Hepatic stellate cell (primary cell): ENCODE results near the gene PSME2.

Experiments
- DNase-seq: peaks from one replicate; pipeline ENCODE4 v3.0.0; 2011; ENCODE audit warnings: low spot score

PSME2 gene

GRCh38 chr14:24146453-24146977 lies at the start of gene PSME2:
PSME2 (minus strand) TSS chr14:24146610; CDS start chr14:24146581, 29 bp downstream.
- peak; percentile 98 for DNase-seq

- DNase-seq = peak; percentile 95
Measured at GRCh38 chr14:24195186-24196070, 49.0 kb upstream of the PSME2 start, which contains the start of gene TM9SF1. TM9SF1 (minus strand) TSS chr14:24195441; CDS start chr14:24195019, 422 bp downstream.

DNA sequence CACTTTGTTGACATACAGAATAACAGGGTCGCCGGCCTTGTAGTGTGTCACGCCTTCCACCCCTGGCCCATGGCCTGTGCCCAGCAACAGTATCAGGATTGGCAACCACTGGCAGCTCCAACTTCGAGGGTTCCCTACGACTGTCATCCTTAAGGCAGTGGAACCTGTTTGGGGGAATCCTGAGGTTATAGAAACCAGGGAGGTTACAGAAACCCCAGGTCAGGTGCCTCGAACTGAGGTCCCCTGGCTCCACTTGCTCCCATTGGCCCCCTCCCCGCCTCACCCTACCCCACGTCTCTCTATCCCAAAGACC lies 48.4 kb upstream of the PSME2 start:
- DNase-seq = no peak

- DNase-seq = no peak
Measured at GRCh38 chr14:24194186-24194872, 47.9 kb upstream of the PSME2 start.

GRCh38 chr14:24192933-24193332 lies 46.5 kb upstream of the PSME2 start:
- DNase-seq = no peak

DNA sequence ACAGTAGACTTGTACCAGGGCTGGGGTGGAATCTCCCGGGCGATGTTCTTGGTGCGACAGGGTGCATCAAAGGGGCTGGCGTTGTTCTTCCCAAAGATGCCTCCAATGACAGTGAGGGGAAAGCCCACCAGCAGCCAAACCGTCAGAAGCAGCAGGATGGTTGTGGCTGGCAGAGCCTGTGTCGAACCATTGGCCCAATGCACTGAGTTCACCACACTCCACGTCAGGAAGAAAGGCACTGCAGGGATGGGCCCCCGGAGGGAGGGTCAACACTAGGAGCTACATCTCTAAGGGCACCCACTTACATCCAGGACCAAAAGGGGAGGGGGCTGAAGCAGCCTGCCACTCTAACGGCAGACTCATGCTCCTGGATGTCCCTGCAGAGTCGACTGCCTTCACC lies 44.0 kb upstream of the PSME2 start:
- no peak for DNase-seq

DNA sequence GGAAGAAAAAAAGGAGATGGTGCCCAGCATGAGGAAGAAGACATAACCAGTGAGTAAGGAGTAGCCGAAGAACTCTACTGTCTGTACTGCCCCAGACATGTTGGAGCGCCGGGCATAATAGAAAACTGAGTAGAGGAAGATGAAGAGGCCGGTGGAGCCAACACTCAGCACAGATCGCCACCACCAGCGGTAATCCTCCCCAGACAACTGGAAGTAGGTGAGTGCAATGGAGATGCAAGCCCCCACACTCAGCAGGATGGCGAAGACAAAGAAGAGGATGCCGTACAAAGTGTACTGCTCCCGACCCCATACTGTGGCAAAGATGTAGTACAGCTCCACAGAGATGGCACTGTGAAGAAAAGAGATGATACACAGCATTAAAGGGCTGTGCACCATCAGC lies 43.0 kb upstream of the PSME2 start:
- DNase-seq = no peak

DNA sequence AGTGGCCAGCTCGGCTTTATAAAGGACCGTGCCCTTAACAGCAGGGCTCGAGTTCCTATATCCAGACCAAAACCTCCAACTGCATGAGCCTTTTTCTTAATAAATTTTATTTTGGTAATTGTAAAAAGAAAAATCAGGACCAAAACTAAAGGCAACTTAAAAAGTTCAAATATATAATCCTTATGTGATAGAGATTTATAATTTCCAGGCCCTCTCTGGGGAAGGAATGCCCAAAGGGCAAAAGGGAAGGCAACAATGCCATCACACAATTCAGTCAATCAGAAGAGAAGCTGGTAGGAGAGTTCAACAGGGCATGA lies 42.6 kb upstream of the PSME2 start:
- no peak for DNase-seq

DNA sequence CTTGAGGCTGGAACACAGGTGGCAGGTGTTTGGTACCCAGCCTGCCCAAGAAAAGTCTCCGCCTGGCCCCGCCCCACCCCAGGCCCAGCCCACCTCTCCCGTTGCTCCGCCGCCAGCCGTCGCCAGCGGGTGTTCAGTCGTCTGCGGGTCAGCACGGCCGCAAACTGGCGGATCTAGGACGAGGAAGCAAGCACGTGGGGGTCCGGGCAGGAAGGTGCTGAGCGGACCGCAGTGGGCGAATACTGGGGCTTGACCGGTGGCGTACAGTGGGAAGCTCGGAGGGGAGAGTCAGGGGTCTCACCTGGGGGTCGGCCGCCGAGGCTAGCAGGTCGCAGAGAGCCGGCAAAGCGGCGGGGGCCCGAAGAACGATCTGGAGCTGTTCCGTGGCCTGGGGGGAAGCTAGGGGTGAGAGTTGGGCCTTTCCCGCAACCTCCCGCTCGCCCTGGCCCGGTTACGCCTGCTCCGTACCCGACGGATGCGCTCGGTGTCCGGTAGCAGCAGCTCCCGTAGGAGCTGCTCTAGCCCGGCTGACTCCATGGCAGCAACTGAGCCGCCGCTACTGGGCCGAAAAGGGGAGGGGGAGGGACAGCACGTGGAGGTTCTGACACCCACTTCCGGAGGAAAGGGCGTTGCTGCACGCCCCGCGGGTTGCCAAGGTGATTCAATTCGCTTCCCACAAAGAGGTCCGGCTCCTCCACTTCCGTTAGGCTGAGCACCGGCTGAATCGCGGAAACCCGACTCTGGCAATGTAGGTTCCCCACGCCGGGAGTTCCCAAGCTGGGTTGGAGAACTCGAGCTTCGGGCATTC lies 42.0 kb upstream of the PSME2 start, which contains the start of gene IPO4:
IPO4 (minus strand) TSS at position 566 of the 808 bp plus-strand sequence; CDS start at position 537, 29 bp downstream.
- DNase-seq = peak; percentile 99

GRCh38 chr14:24187539-24187915 lies 41.1 kb upstream of the PSME2 start:
- no peak for DNase-seq

DNA sequence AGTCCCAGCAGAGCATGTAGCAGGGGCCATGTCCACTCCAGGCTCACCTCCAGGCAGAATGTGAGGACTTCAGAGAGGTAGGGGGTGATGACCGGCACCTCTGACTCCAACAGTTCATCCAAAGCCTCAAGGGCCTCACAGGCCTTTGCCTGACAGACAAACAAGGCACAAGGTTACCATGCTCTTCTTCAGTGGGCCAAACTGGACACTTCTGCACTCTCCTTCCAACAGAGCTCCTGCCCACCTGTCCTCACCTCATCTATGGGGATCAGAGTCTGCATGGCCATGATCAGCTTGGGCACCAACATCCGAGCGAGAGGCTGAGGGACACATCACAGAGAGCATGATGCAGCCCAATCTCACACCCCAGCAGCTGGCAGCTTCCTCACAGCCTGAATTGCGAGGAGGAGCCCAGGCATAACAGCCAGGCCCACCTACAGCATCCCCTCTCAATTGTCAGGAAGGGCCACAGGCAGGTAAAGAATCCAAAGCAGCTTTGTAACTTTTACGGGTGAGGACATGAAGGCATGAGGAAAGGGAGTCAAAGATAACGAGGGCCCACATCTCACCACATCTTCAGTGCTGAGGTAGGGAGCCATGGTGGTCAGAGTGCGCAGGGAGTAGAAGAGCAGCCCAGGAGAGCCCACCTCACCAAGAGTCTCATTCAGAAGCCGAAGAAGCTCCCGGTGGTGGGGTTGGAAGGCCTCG lies 40.6 kb upstream of the PSME2 start:
- no peak for DNase-seq

- DNase-seq = no peak
Measured at GRCh38 chr14:24185741-24186140, 39.3 kb upstream of the PSME2 start.

- no peak for DNase-seq
Measured at GRCh38 chr14:24185026-24185425, 38.6 kb upstream of the PSME2 start.

DNA sequence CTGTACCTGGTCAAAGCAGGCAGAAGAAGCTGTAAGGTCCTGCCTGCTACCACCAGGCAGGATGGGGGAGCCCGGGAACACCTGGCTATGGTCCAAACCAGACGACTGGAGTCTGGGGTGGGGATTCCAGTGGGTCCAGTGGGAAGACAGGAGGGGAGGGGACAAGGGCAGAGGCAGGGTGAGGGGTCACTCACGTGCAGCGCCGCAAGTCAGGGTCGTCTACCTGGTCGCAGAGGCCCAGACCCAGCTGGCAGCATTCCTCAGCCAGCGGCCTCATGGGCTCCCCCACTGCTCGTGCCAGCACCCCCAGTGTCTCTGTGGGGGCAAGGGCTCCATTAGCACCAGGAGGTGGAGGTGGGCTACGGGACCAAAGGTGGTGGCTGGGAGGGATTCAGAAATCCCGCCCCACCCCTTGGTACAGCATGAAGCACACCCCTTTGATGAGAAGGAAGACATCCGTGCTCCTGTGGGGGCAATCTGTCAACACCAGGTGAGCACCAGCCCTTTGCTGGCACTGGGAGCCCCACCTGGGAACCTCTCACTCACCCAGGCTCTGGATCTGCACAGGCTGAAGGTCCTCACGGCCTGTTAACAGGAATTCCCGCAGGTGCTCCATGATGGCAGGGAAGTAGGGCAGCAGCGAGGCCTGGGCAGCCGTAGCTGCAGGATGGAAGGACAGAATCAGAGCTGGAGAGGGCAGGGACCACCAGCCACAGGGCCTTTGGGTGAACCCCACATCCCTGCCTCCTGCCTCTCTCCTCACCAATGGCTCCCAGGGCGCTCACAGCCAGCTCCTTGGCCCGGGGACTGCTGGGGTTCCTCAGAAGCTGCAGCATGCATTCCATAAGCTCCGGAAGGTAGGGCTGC lies 37.9 kb upstream of the PSME2 start:
- DNase-seq = no peak

GRCh38 chr14:24183014-24183481 lies 36.6 kb upstream of the PSME2 start:
- no peak for DNase-seq

DNA sequence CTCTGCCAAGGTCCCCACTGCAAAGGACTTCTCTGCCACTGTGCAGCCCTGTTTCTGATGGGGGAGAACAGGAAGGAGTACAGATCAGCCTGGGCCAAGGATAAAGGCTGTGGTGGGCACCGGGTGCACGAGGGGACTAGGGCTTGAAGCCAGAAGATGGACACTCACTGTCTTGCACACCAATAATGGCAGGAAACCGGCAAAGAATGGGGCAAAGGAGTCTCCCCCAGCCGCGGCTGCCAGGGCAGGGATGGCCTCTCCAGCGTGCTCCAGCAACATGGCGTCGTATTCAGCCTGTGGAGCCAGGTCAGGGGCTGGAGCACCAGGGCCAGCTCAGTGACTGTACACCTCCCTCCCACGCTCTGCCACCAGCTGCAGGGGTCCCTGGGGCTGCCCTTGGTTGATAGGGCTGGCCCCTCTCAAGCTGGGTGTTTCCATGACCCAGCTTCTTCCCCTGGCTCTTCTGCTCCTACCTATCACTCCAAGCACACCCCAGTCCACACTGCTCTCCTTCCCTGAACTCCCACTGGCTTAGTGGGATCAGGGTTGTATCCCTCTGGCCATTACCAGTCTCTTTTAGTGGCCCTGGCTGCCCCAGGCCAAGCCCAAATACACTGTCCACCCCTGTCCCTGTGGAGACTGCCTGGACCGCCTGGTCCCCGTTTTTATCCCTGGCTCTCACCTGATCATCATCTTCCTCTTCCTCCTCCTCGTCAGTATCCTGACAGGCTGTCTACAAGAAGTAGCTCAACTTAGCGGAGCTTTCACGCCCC lies 35.9 kb upstream of the PSME2 start:
- DNase-seq = no peak

- no peak for DNase-seq
Measured at GRCh38 chr14:24181371-24182077, 35.1 kb upstream of the PSME2 start.

- DNase-seq = no peak
Measured at GRCh38 chr14:24179961-24180796, 33.8 kb upstream of the PSME2 start.
